Skeletal muscle cell (primary cell): ENCODE measurements around the gene KRTAP3-3.
"Not testable (repeated sequence)": the region's sequence is repeated elsewhere in the genome, so short reads cannot be mapped to it uniquely, and the experiment has no call there.

Experiments
- DNase-seq: peaks from one replicate; pipeline ENCODE4 v3.0.0-alpha.2; 2010; ENCODE audit warnings: low read depth
- H3K4me3 ChIP-seq: 2 replicates; pipeline ENCODE4 v1.5.1; 2011; ENCODE audit warnings: low read depth, mild to moderate bottlenecking, control low read depth, low read length, moderate library complexity

The KRTAP3-3 gene

GRCh38 chr17:40993839-40994238 lies at the start of gene KRTAP3-3:
KRTAP3-3 (minus strand) TSS chr17:40994164; CDS start chr17:40994097, 67 bp downstream.
- H3K4me3 ChIP-seq, result no peak within 1 kb of the TSS
- DNase-seq, result no peak

GRCh38 chr17:41042953-41043352 lies 49.0 kb upstream of the KRTAP3-3 start:
- DNase-seq, result no peak
- H3K4me3 ChIP-seq, result no peak overlapping the region

GRCh38 chr17:41040783-41041571 lies 47.0 kb upstream of the KRTAP3-3 start, which contains the start of gene KRTAP1-1:
KRTAP1-1 (minus strand) TSS chr17:41041450; CDS start chr17:41041397, 53 bp downstream.
- DNase-seq, H3K4me3 ChIP-seq: not testable (repeated sequence)

GRCh38 chr17:41037853-41038350 lies 43.9 kb upstream of the KRTAP3-3 start:
- H3K4me3 ChIP-seq, result no peak overlapping the region
- DNase-seq, result no peak

- not testable (repeated sequence) for H3K4me3 ChIP-seq, DNase-seq
These were observed 40.5 kb upstream of the KRTAP3-3 start, which contains the start of gene KRTAP1-3 for GRCh38 chr17:41034346-41034935. KRTAP1-3 (minus strand) TSS chr17:41034874; CDS start chr17:41034821, 53 bp downstream.

- no peak for DNase-seq
- no peak within 1 kb of the TSS for H3K4me3 ChIP-seq
These were observed 35.8 kb upstream of the KRTAP3-3 start, which contains the start of gene KRTAP1-4 for GRCh38 chr17:41029633-41030245. KRTAP1-4 (minus strand) TSS chr17:41030195; CDS start chr17:41030078, 117 bp downstream.

GRCh38 chr17:41026715-41027471 lies 32.9 kb upstream of the KRTAP3-3 start, which contains the start of gene KRTAP1-5:
KRTAP1-5 (minus strand) TSS chr17:41027208; CDS start chr17:41027155, 53 bp downstream.
- DNase-seq, result peak; percentile 56
- H3K4me3 ChIP-seq, result no peak within 1 kb of the TSS

- peak; percentile 48 for DNase-seq
- H3K4me3 ChIP-seq, result no peak overlapping the region
These were observed 30.7 kb upstream of the KRTAP3-3 start for GRCh38 chr17:41024697-41025096.

GRCh38 chr17:41020336-41020735 lies 26.4 kb upstream of the KRTAP3-3 start:
- no peak for DNase-seq
- no peak overlapping the region for H3K4me3 ChIP-seq

GRCh38 chr17:41019415-41019814 lies 25.5 kb upstream of the KRTAP3-3 start:
- no peak overlapping the region for H3K4me3 ChIP-seq

GRCh38 chr17:41018541-41018940 lies 24.6 kb upstream of the KRTAP3-3 start:
- H3K4me3 ChIP-seq, result no peak overlapping the region
- no peak for DNase-seq

More at GRCh38 chr17:41019415-41019814, 25.5 kb upstream of the KRTAP3-3 start:
- DNase-seq, result no peak

GRCh38 chr17:41016578-41017215 lies 22.7 kb upstream of the KRTAP3-3 start:
- H3K4me3 ChIP-seq, result no peak overlapping the region
- no peak for DNase-seq

GRCh38 chr17:41015454-41015853 lies 21.5 kb upstream of the KRTAP3-3 start:
- DNase-seq, result no peak
- no peak overlapping the region for H3K4me3 ChIP-seq

- no peak overlapping the region for H3K4me3 ChIP-seq
- DNase-seq, result peak; percentile 24
These were observed 19.6 kb upstream of the KRTAP3-3 start for GRCh38 chr17:41013606-41014005.

GRCh38 chr17:41013181-41013580 lies 19.2 kb upstream of the KRTAP3-3 start:
- no peak for DNase-seq
- H3K4me3 ChIP-seq, result no peak overlapping the region

- no peak overlapping the region for H3K4me3 ChIP-seq
- DNase-seq, result no peak
These were observed 18.6 kb upstream of the KRTAP3-3 start for GRCh38 chr17:41012326-41013120.

GRCh38 chr17:41010441-41010840 lies 16.5 kb upstream of the KRTAP3-3 start:
- DNase-seq, result no peak
- no peak overlapping the region for H3K4me3 ChIP-seq

- H3K4me3 ChIP-seq, result no peak overlapping the region
- no peak for DNase-seq
These were observed 16.0 kb upstream of the KRTAP3-3 start for GRCh38 chr17:41009936-41010335.
